Fibroblast of pulmonary artery (primary cell): ENCODE data around the gene CHST4.
"Not testable (repeated sequence)": the region's sequence is repeated elsewhere in the genome, so short reads cannot be mapped to it uniquely, and the experiment has no call there.

Source experiments
- DNase-seq: peaks from one replicate; pipeline ENCODE4 v3.0.0-alpha.2; 2010; ENCODE audit warnings: low read depth
- H3K4me3 ChIP-seq: replicated peaks from 2 replicates; pipeline ENCODE4 v1.5.1; 2011; ENCODE audit warnings: low read depth, mild to moderate bottlenecking, control low read depth, low read length, moderate library complexity
- CTCF ChIP-seq: IDR thresholded peaks from 2 replicates; pipeline ENCODE4 v1.5.1; 2011; ENCODE audit warnings: mild to moderate bottlenecking, control low read depth, low read length, inconsistent platforms; ENCODE audit errors: missing control alignments

CHST4 gene

DNA sequence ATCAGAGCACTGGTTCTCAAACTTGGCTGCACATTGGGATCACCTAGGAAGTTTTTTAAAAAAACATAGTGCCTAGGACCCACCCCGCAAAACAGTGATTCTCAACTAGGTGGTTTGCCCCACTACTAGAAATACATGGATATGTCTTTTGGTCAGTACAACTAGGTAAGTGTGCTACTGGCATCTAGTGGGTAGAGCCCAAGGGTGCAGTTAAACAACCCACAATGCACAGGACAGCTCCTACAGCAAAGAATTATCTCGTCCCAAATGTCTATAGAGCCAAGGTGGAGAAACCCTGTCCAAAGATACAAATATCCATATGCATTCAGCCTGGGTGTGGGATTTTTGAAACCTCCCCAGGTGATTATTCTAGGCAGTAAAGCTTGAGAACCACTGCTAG is 25.3 kb upstream of the CHST4 start:
- DNase-seq = no peak
- H3K4me3 ChIP-seq = no peak overlapping the region
- TF ChIP-seq CTCF = no peak

- no peak overlapping the region for H3K4me3 ChIP-seq
- TF ChIP-seq CTCF = no peak
- no peak for DNase-seq
Measured at GRCh38 chr16:71501547-71501946, 24.7 kb upstream of the CHST4 start.

GRCh38 chr16:71504051-71504450 is 22.2 kb upstream of the CHST4 start:
- not testable (repeated sequence) for DNase-seq, H3K4me3 ChIP-seq

GRCh38 chr16:71504901-71505300 is 21.3 kb upstream of the CHST4 start:
- no peak for TF ChIP-seq CTCF
- no peak overlapping the region for H3K4me3 ChIP-seq
- no peak for DNase-seq

DNA sequence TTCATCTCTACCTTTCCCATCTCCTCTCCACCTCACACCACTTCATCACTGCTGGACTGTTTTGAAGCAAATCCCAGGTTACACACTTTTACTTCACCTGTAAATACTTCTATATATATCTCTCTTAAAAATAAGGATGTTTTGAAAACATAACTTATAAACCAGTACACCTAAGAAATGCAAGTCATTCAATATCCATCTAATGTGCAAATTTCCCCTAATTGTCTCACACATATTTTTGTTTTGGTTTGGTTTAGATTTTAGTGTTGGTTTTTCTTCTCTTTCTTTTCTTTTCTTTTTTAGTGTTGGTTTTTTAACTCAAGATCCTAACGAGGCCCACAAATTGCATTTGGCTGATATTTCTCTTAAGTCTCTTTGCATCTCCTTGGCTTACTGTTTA is 19.2 kb upstream of the CHST4 start:
- H3K4me3 ChIP-seq = no peak overlapping the region
- TF ChIP-seq CTCF = no peak

GRCh38 chr16:71513302-71513701 is 12.9 kb upstream of the CHST4 start:
- H3K4me3 ChIP-seq = no peak overlapping the region
- TF ChIP-seq CTCF = no peak
- DNase-seq = no peak

More for the DNA sequence above, 19.2 kb upstream of the CHST4 start:
- no peak for DNase-seq

DNA sequence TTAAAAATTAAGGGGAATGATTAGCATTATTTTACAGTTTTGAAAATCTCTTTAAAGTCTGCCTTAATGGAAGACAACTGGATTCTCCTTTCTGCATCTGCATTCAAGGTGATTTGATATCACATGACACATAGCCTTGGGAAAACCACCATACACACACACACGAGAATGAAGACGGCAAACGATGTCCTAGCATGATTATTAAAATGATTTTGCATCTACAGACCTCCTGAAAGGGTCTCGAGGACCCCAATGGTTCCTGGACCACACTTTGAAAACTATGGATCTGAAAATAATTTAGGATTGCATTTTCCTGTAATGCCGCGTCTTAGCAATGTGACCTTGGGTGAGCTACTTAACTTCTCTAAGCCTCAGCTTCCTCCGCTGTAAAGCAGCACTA is 11.8 kb upstream of the CHST4 start:
- H3K4me3 ChIP-seq = no peak overlapping the region
- no peak for TF ChIP-seq CTCF
- DNase-seq = no peak

- TF ChIP-seq CTCF = no peak
- no peak for DNase-seq
- no peak overlapping the region for H3K4me3 ChIP-seq
Measured at GRCh38 chr16:71515026-71515425, 11.2 kb upstream of the CHST4 start.
